HUES64 (cell line): ENCODE measurements around the gene MAN2B2.

Source experiments
- H3K27ac ChIP-seq: 2 replicates; pipeline ENCODE4 v1.7.0; 2013; ENCODE audit warnings: low read depth, low read length, inconsistent platforms
- H3K27me3 ChIP-seq: 2 replicates; pipeline ENCODE4 v1.6.1; 2013; ENCODE audit warnings: mild to moderate bottlenecking, low read length; ENCODE audit not compliant: insufficient read depth
- H3K36me3 ChIP-seq: 2 replicates; pipeline ENCODE4 v1.6.1; 2013; ENCODE audit warnings: mild to moderate bottlenecking, low read length; ENCODE audit not compliant: insufficient read depth
- H3K4me1 ChIP-seq: 2 replicates; pipeline ENCODE4 v1.6.1; 2013; ENCODE audit warnings: mild to moderate bottlenecking, low read length, moderate library complexity; ENCODE audit not compliant: insufficient read depth
- H3K4me3 ChIP-seq: 2 replicates; pipeline ENCODE4 v1.5.1; 2013; ENCODE audit warnings: mild to moderate bottlenecking, low read length, moderate library complexity
- H3K9ac ChIP-seq: 2 replicates; pipeline ENCODE4 v1.6.1; 2013; ENCODE audit warnings: mild to moderate bottlenecking, low read depth, low read length
- H3K9me3 ChIP-seq: 2 replicates; pipeline ENCODE4 v1.6.1; 2013; ENCODE audit warnings: low read depth, low read length; ENCODE audit not compliant: insufficient read depth
- WGBS: fragments of 150-250, 120-280 bp; methylation state at CpG from one replicate; pipeline ENCODE4 v1.1.7; 2013; ENCODE audit warnings: missing lambda C conversion rate; 5-methylcytosine and 5-hydroxymethylcytosine counted together

Gene MAN2B2

DNA sequence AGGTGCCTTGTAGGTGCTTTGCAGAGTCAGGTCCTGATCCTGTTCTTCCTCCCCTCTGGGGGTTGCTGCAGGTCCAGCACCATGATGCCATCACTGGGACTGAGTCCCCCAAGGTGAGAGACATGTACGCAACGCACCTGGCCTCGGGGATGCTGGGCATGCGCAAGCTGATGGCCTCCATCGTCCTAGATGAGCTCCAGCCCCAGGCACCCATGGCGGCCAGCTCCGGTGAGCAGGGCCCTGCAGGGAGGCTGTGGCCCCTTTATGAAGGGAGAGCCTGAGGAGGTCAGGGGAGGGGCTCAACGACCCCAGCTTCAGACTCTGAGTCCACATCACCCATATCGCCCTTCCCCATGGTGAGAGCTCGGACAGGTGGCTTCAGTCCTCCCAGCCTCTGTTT is 23.1 kb downstream of the MAN2B2 start:
- H3K27ac ChIP-seq, result no peak overlapping the region
- no peaks in the 10 kb centered on the region for H3K36me3 ChIP-seq
- H3K9me3 ChIP-seq, result no peaks in the 10 kb centered on the region
- 93% methylated on average over 10 of the region's 10 CpGs for WGBS
- H3K9ac ChIP-seq, result no peak overlapping the region
- H3K4me3 ChIP-seq, result no peak overlapping the region
- H3K4me1 ChIP-seq, result no peaks in the 10 kb centered on the region
- no peaks in the 10 kb centered on the region for H3K27me3 ChIP-seq

GRCh38 chr4:6598641-6599040 is 23.7 kb downstream of the MAN2B2 start:
- Histone ChIP-seq H3K9ac (no peak overlapping the region), H3K36me3 (no peaks in the 10 kb centered on the region), H3K4me1 (no peaks in the 10 kb centered on the region), H3K27ac (no peak overlapping the region), H3K27me3 (no peaks in the 10 kb centered on the region), H3K9me3 (no peaks in the 10 kb centered on the region), H3K4me3 (no peak overlapping the region)
- 88% methylated on average over 13 of the region's 13 CpGs for WGBS

GRCh38 chr4:6601661-6602250 is 26.8 kb downstream of the MAN2B2 start:
- H3K9ac ChIP-seq, result no peak overlapping the region

GRCh38 chr4:6602289-6602688 is 27.3 kb downstream of the MAN2B2 start:
- no peak overlapping the region for H3K9ac ChIP-seq
- no peaks in the 10 kb centered on the region for H3K4me1 ChIP-seq
- H3K36me3 ChIP-seq, result peaks cover 7% of the 10 kb centered on the region; the same call in 1 of the 2 replicates
- H3K27me3 ChIP-seq, result no peaks in the 10 kb centered on the region
- peaks cover 6% of the 10 kb centered on the region; the same call in 1 of the 2 replicates for H3K9me3 ChIP-seq
- 91% methylated on average over 6 of the region's 6 CpGs for WGBS
- no peak overlapping the region for H3K27ac ChIP-seq
- no peak overlapping the region for H3K4me3 ChIP-seq

More at GRCh38 chr4:6601661-6602250, 26.8 kb downstream of the MAN2B2 start:
- no peak overlapping the region for H3K27ac ChIP-seq
- peaks cover 6% of the 10 kb centered on the region; the same call in 1 of the 2 replicates for H3K9me3 ChIP-seq
- peaks cover 7% of the 10 kb centered on the region; the same call in 1 of the 2 replicates for H3K36me3 ChIP-seq
- H3K27me3 ChIP-seq, result no peaks in the 10 kb centered on the region
- WGBS, result 88% methylated on average over 10 of the region's 10 CpGs
- no peak overlapping the region for H3K4me3 ChIP-seq
- no peaks in the 10 kb centered on the region for H3K4me1 ChIP-seq

- Histone ChIP-seq H3K9me3 (peaks cover 6% of the 10 kb centered on the region; the same call in 1 of the 2 replicates), H3K4me3 (no peak overlapping the region), H3K4me1 (no peaks in the 10 kb centered on the region), H3K9ac (no peak overlapping the region), H3K36me3 (peaks cover 7% of the 10 kb centered on the region; the same call in 1 of the 2 replicates), H3K27me3 (no peaks in the 10 kb centered on the region), H3K27ac (no peak overlapping the region)
- WGBS, result 92% methylated on average over 11 of the region's 12 CpGs
Measured at GRCh38 chr4:6603128-6603527, 28.1 kb downstream of the MAN2B2 start.

DNA sequence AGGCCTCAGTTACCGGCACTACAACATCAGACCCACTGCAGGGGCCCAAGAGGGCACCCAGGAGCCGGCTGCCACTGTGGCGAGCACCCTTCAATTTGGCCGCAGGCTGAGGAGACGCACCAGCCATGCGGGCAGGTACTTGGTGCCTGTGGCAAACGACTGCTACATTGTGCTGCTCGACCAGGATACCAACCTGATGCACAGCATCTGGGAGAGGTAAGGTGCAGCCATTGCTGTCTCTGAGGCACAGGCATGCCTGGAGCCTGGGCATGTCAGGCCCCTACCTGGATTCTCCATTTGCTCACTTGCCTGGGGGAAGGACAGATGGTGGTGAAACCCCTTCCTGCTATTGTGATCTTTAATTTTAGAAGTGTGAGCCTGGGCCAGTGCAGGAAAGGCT is 30.1 kb downstream of the MAN2B2 start:
- no peak overlapping the region for H3K9ac ChIP-seq
- no peaks in the 10 kb centered on the region for H3K27me3 ChIP-seq
- 96% methylated on average over 8 of the region's 8 CpGs for WGBS
- no peak overlapping the region for H3K27ac ChIP-seq
- H3K36me3 ChIP-seq, result peaks cover 7% of the 10 kb centered on the region; the same call in 1 of the 2 replicates
- H3K4me3 ChIP-seq, result no peak overlapping the region
- no peaks in the 10 kb centered on the region for H3K4me1 ChIP-seq
- peaks cover 6% of the 10 kb centered on the region; the same call in 1 of the 2 replicates for H3K9me3 ChIP-seq

GRCh38 chr4:6605605-6606004 is 30.6 kb downstream of the MAN2B2 start:
- Histone ChIP-seq H3K27ac (no peak overlapping the region), H3K9me3 (peaks cover 6% of the 10 kb centered on the region; the same call in 1 of the 2 replicates), H3K36me3 (peaks cover 7% of the 10 kb centered on the region; the same call in 1 of the 2 replicates), H3K27me3 (no peaks in the 10 kb centered on the region), H3K4me1 (no peaks in the 10 kb centered on the region), H3K4me3 (no peak overlapping the region), H3K9ac (no peak overlapping the region)
- WGBS, result 89% methylated on average over 2 of the region's 2 CpGs

DNA sequence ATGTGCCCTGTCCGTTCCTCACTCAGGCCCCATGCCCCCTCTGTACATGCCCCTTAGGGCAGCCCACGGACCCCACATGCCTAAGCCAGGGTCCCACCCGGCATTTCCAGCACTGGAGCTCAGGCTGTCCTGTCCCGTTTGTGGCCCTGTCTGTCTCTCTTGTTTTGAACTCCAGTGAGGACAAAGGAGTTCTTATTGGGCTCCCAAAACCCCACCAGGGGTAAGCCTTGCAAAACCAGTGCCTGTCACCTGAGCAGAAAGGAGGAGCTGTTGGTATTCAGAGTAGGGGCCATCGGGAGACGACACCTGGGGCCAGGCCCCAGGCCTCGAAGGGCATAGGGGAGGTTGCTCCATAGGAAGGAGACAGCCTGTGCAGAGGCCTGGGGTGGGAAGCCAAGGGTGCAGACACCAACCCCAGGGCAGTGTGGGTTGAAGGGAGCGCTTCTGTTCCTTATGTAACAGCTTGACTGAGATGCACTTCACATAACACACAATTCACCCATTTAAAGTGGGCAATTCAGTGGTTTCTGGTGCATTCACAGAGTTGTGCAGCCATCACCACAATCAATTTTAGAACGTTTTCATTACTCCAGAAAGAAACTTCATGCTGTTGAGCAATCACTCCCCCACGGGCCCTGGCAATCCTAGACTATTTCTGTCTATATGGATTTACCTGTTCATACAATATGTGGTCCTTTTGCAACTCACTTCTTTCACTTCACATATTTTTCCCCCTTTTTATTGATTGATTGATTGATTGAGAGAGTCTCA is 31.7 kb downstream of the MAN2B2 start:
- Histone ChIP-seq H3K27ac (no peak overlapping the region), H3K4me3 (no peak overlapping the region), H3K27me3 (no peaks in the 10 kb centered on the region), H3K4me1 (no peaks in the 10 kb centered on the region), H3K9me3 (peaks cover 6% of the 10 kb centered on the region; the same call in 1 of the 2 replicates), H3K36me3 (peaks cover 7% of the 10 kb centered on the region; the same call in 1 of the 2 replicates), H3K9ac (no peak overlapping the region)
- WGBS, result 85% methylated on average over 10 of the region's 10 CpGs

DNA sequence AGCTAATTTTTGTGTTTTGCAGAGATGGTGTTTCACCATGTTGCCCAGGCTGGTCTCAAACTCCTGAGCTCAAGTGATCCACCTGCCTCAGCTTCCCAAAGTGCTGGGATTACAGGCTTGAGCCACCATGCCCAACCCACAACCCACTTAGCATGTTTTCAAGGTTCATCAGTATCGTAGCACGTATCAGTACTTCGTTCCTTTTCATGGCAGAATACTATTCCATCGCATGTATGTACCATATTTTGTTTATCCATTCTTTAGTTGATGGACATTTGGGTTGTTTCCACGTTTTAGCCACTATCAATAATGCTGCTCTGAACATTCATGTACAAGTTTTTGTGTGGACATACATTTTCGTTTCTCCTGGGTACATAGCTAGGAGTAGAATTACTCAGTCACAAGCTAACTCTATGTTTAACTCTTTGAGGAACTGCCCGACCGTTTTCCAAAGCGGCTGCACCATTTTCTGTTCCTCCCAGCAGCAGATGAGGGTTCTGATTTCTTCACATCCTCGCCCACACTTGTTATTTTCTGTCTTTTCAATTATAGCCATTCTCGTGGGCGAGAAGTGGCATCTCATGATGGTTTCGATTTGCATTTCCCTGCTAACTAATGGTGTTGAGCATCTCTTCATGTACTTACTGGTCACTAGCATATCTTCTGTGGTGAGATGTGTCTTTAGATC is 32.5 kb downstream of the MAN2B2 start:
- H3K4me1 ChIP-seq, result no peaks in the 10 kb centered on the region
- H3K9ac ChIP-seq, result no peak overlapping the region
- 93% methylated on average over 13 of the region's 13 CpGs for WGBS
- no peak overlapping the region for H3K27ac ChIP-seq
- peaks cover 7% of the 10 kb centered on the region; the same call in 1 of the 2 replicates for H3K36me3 ChIP-seq
- no peak overlapping the region for H3K4me3 ChIP-seq
- no peaks in the 10 kb centered on the region for H3K27me3 ChIP-seq
- H3K9me3 ChIP-seq, result peaks cover 6% of the 10 kb centered on the region; the same call in 1 of the 2 replicates

GRCh38 chr4:6608758-6609414 is 33.9 kb downstream of the MAN2B2 start:
- Histone ChIP-seq H3K27me3 (no peaks in the 10 kb centered on the region), H3K9me3 (peaks cover 6% of the 10 kb centered on the region; the same call in 1 of the 2 replicates), H3K4me3 (no peak overlapping the region), H3K4me1 (no peaks in the 10 kb centered on the region), H3K36me3 (peaks cover 7% of the 10 kb centered on the region; the same call in 1 of the 2 replicates), H3K27ac (no peak overlapping the region), H3K9ac (no peak overlapping the region)
- 84% methylated on average over 28 of the region's 28 CpGs for WGBS
